OCI-LY3 (cell line): ENCODE data around the gene HTR2B.

Experiments used
- H2AFZ ChIP-seq: fragments of 200-600, 300-600 bp; shearing (Covaris generic); 2 replicates; pipeline ENCODE4 v1.6.0; 2014; ENCODE audit warnings: antibody characterized with exemption, low read depth, low read length
- H3K27ac ChIP-seq: fragments of 200-600, 300-600 bp; sonication (generic); 2 replicates; pipeline ENCODE4 v1.5.1; 2014; ENCODE audit warnings: mild to moderate bottlenecking, low read length, moderate library complexity, mixed read lengths
- H3K27me3 ChIP-seq: fragments of 200-600, 300-600 bp; sonication (generic); 2 replicates; pipeline ENCODE4 v1.6.1; 2014; ENCODE audit warnings: low read depth, low read length, mixed read lengths
- H3K36me3 ChIP-seq: fragments of 200-600, 300-600 bp; sonication (generic); replicated peaks from 2 replicates; pipeline ENCODE3; 2014; ENCODE audit warnings: low read depth, low read length, mixed read lengths
- H3K4me1 ChIP-seq: fragments of 300-600, 200-600 bp; sonication (generic); 2 replicates; pipeline ENCODE4 v1.6.1; 2014; ENCODE audit warnings: low read length, mixed read lengths
- H3K4me2 ChIP-seq: fragments of 200-600, 300-600 bp; sonication (generic); 2 replicates; pipeline ENCODE4 v1.6.1; 2014; ENCODE audit warnings: low read length, mixed read lengths
- H3K4me3 ChIP-seq: fragments of 300-600, 200-600 bp; sonication (generic); 2 replicates; pipeline ENCODE4 v1.5.1; 2014; ENCODE audit warnings: antibody characterized with exemption, mild to moderate bottlenecking, low read length, moderate library complexity
- H3K79me2 ChIP-seq: fragments of 300-600, 200-600 bp; shearing (Covaris generic); 2 replicates; pipeline ENCODE4 v1.6.1; 2014; ENCODE audit warnings: mild to moderate bottlenecking, low read length, mixed read lengths
- H3K9ac ChIP-seq: fragments of 300-600, 200-600 bp; shearing (Covaris generic); 2 replicates; pipeline ENCODE4 v1.6.0; 2014; ENCODE audit warnings: mild to moderate bottlenecking, low read length, moderate library complexity
- H3K9me3 ChIP-seq: fragments of 200-600, 300-600 bp; shearing (Covaris generic); 2 replicates; pipeline ENCODE4 v1.6.1; 2014; ENCODE audit warnings: low read length, mixed read lengths; ENCODE audit not compliant: insufficient read depth
- H4K20me1 ChIP-seq: fragments of 200-600, 300-600 bp; sonication (generic); 2 replicates; pipeline ENCODE4 v1.6.1; 2016; ENCODE audit warnings: low read length, mixed read lengths; ENCODE audit not compliant: insufficient read depth
- EZH2phosphoT487 ChIP-seq: fragments of 200-600 bp; shearing (Covaris generic); IDR thresholded peaks from 2 replicates; pipeline ENCODE4 v1.6.1; 2018; ENCODE audit warnings: antibody characterized with exemption, mixed run types, low read depth
- TF ChIP-seq, protein P1 (sequence below): fragments of 200-600, 300-600 bp; sonication (generic); IDR thresholded peaks from 2 replicates; pipeline ENCODE4 v1.5.1; 2014; ENCODE audit warnings: antibody characterized with exemption, low read length, low read depth

The HTR2B gene

DNA sequence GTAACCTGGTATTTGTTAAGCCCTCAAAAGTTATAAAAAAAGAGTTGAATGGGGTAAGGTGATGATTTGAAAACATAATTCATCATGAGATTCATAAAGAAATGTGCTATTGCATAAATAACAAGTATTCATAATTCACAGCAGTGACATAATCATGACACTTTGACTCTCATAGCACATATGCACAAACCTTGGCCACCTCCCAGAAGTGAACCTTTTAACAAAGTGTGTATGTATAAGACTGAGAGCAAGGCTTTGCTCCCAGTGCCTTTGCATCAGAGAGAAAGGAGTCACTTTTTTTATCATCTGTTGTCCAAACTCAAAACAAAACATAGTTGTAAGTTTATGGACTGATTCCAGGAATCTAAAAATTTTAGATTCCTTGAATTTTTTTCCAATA lies 15.0 kb upstream of the HTR2B start:
- H3K4me3 ChIP-seq, result no peak overlapping the region
- H3K9me3 ChIP-seq, result no peaks in the 10 kb centered on the region
- no peaks in the 10 kb centered on the region for H4K20me1 ChIP-seq
- no peaks in the 10 kb centered on the region for H3K27me3 ChIP-seq
- H3K4me2 ChIP-seq, result no peak overlapping the region
- H2AFZ ChIP-seq, result no peak overlapping the region
- peaks cover 9% of the 10 kb centered on the region for H3K4me1 ChIP-seq
- no peak overlapping the region for H3K27ac ChIP-seq
- no peak overlapping the region for H3K9ac ChIP-seq
- H3K36me3 ChIP-seq, result peaks cover 2% of the 10 kb centered on the region
- no peak for TF ChIP-seq EZH2phosphoT487
- TF ChIP-seq, protein P1, sequence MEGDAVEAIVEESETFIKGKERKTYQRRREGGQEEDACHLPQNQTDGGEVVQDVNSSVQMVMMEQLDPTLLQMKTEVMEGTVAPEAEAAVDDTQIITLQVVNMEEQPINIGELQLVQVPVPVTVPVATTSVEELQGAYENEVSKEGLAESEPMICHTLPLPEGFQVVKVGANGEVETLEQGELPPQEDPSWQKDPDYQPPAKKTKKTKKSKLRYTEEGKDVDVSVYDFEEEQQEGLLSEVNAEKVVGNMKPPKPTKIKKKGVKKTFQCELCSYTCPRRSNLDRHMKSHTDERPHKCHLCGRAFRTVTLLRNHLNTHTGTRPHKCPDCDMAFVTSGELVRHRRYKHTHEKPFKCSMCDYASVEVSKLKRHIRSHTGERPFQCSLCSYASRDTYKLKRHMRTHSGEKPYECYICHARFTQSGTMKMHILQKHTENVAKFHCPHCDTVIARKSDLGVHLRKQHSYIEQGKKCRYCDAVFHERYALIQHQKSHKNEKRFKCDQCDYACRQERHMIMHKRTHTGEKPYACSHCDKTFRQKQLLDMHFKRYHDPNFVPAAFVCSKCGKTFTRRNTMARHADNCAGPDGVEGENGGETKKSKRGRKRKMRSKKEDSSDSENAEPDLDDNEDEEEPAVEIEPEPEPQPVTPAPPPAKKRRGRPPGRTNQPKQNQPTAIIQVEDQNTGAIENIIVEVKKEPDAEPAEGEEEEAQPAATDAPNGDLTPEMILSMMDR, result no peak
- no peaks in the 10 kb centered on the region for H3K79me2 ChIP-seq

DNA sequence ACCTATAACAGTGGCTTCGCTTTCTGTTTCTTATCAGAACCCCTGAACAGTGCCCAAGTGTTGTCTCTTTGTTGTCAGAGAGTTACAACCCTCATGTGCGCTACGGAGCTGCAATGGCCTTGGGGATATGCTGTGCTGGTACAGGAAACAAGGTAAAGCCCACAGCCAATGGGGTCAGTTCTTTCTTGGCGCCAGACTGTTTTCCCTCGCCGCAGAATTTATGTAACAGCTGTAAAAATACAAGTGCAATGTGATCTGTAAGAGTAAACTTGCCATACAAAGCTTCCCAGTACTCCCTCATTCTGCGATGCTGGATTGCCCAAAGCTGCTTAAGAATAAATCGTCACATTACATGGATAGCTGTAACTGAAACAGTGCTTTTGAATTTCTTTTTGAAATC lies 13.9 kb upstream of the HTR2B start:
- H3K27me3 ChIP-seq, result no peaks in the 10 kb centered on the region
- no peak for TF ChIP-seq EZH2phosphoT487
- TF ChIP-seq, protein P1, result no peak

DNA sequence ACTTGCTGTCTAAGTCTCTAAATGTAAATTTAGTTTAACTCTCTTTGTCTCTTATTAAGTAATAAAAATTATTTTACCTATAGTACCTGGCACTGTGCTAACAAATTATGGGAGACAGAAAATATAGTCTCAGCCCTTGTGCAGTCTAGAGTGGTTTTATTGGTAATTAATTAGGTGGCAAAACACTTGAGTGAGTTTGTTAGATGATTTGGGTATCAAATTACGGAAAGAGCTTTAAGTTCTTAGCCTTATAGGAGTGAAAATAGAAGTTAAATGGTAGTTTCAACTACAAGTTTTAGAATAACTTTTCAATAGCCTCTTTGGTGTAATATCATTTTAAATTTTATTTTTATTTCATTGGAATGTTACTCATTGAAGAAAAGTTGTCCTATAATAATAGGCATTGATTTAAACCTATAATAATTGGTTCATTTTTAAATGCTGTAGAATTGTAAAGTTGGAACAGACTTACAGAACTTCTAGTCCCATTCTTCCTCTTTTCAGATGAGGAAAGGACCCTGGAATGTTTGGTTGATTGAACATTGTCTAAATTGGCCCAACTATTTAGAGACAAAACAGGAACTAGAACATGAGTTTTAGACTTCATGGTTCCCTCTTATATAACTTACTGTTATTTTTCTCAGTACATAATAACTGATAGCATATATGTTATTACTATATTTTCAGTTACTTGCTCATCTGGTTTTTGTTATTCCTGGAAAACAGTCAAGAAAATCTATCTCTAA lies 10.2 kb upstream of the HTR2B start:
- TF ChIP-seq, protein P1, result no peak
- no peak for TF ChIP-seq EZH2phosphoT487
- no peaks in the 10 kb centered on the region for H3K27me3 ChIP-seq
- H3K4me2 ChIP-seq, result no peak overlapping the region
- no peak overlapping the region for H3K4me3 ChIP-seq
- peaks cover 2% of the 10 kb centered on the region for H3K36me3 ChIP-seq
- no peak overlapping the region for H2AFZ ChIP-seq
- no peaks in the 10 kb centered on the region for H4K20me1 ChIP-seq
- no peaks in the 10 kb centered on the region for H3K9me3 ChIP-seq
- 0 out of 2 replicates have a peak, but pooled peaks cover 3% of the 10 kb centered on the region for H3K79me2 ChIP-seq
- H3K4me1 ChIP-seq, result peaks cover 9% of the 10 kb centered on the region
- H3K9ac ChIP-seq, result no peak overlapping the region
- H3K27ac ChIP-seq, result no peak overlapping the region

More for the DNA sequence above, 13.9 kb upstream of the HTR2B start:
- Histone ChIP-seq H4K20me1 (no peaks in the 10 kb centered on the region), H3K27ac (no peak overlapping the region), H3K79me2 (no peaks in the 10 kb centered on the region), H3K4me2 (no peak overlapping the region), H3K9me3 (no peaks in the 10 kb centered on the region), H3K9ac (no peak overlapping the region), H3K36me3 (peaks cover 2% of the 10 kb centered on the region), H3K4me3 (no peak overlapping the region), H3K4me1 (peaks cover 9% of the 10 kb centered on the region), H2AFZ (no peak overlapping the region)

DNA sequence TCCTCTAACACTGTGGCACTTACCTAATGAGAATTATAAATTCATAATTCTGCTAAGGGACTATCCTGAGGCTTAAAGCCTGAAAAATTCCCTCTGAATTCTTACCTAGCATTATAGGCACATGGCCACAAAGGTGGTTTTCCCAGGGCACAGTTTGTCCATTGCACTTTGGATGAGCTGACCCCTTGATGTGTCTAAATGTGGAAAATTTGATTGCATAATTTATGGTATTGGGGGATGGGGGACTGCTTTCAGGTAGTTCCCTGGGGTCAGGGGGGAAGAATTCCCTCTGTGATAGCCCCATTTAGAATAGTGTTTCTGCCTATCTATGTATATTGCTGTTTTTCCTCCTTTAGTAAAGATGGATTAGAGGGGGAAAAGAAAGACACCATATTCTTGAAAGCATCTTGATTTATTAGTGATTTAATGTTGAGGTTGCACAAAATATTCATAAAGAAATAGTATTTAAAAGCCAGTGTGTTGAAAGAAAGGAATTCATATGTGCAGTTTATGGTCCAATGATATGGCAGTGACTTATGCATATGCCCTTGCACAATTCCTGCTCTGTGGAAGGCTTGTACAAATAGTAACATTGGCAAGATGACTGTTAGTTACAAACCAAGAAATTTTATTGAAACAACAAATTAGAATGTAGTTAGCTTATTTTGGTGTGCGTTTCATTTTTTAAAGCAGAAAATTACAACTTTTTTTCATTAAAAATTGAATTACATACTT lies 8.7 kb upstream of the HTR2B start:
- Histone ChIP-seq H3K27ac (no peak overlapping the region), H3K4me1 (peaks cover 9% of the 10 kb centered on the region), H3K27me3 (no peaks in the 10 kb centered on the region), H3K36me3 (no peaks in the 10 kb centered on the region), H4K20me1 (no peaks in the 10 kb centered on the region), H2AFZ (no peak overlapping the region), H3K4me3 (no peak overlapping the region), H3K79me2 (0 out of 2 replicates have a peak, but pooled peaks cover 3% of the 10 kb centered on the region), H3K9me3 (no peaks in the 10 kb centered on the region), H3K9ac (no peak overlapping the region), H3K4me2 (no peak overlapping the region)
- TF ChIP-seq, protein P1, result no peak
- no peak for TF ChIP-seq EZH2phosphoT487
